Colonic mucosa (tissue), 4 donors: ENCODE results near the gene NIPBL. TPM values are rescaled to one million over a fixed set of nuclear protein-coding genes. Genes with fewer than 3 reads are reported as not detected.

Source experiments
- DNase-seq: peaks from one replicate; pipeline ENCODE4 v3.0.0-alpha.2; 2020
- H3K27ac ChIP-seq: fragments of 200-600 bp; one replicate; pipeline ENCODE4 v1.8.0; 2021
- H3K27me3 ChIP-seq: fragments of 200-600 bp; one replicate; pipeline ENCODE4 v1.8.0; 2021
- H3K36me3 ChIP-seq: fragments of 200-600 bp; one replicate; pipeline ENCODE4 v1.8.0; 2021
- H3K4me1 ChIP-seq: fragments of 200-600 bp; one replicate; pipeline ENCODE4 v1.8.0; 2021; ENCODE audit warnings: mild to moderate bottlenecking
- H3K4me3 ChIP-seq: fragments of 200-600 bp; one replicate; pipeline ENCODE4 v1.8.0; 2021
- H3K9ac ChIP-seq, 2 donors: one replicate each; pipeline ENCODE4 v1.7.0; 2013; ENCODE audit warnings: control low read depth in 2 of 2, low read depth in 2 of 2, low read length in 2 of 2
- H3K9me3 ChIP-seq: fragments of 200-600 bp; one replicate; pipeline ENCODE4 v1.8.0; 2021
- CTCF ChIP-seq: fragments of 200-600 bp; IDR thresholded peaks from one replicate; pipeline ENCODE4 v1.8.0; 2022; ENCODE audit warnings: antibody characterized with exemption, mild to moderate bottlenecking
- intact Hi-C: fragments of 100-400 bp; cut with DNase I; formaldehyde crosslinking; loops from one replicate; pipeline ENCODE4 v1.14.1; 2022
- total RNA-seq, 2 donors: library from RNA; stranded (reverse); fragmentation: NEBNext Ultra II Directional in 1 of 2; extraction: Animal tissue kit (Norgen Biotek cat#: 25700) in 1 of 2; gene quantifications; one replicate each; pipeline ENCODE4 v1.2.1, GENCODE V29; 2021
- donor health status: healthy.
- donor health status: DM: no; HTN: no; CAD: no.
- donor health status: DM: no; HTN: no; CAD: no.

NIPBL gene
- total RNA-seq, 2 donors from 2014 or later, result 47.6 to 59.2 TPM

- intact Hi-C loops, result no loop called here
Observed at GRCh38 chr5:36855141-36855495, 21.5 kb upstream of the NIPBL start.

GRCh38 chr5:36861871-36862270 is 14.7 kb upstream of the NIPBL start:
- TF ChIP-seq CTCF, result no peak
- no peak overlapping the region for H3K9ac ChIP-seq
- H3K36me3 ChIP-seq, result no peaks in the 10 kb centered on the region
- no peak overlapping the region for H3K27ac ChIP-seq
- H3K27me3 ChIP-seq, result no peaks in the 10 kb centered on the region
- no peaks in the 10 kb centered on the region for H3K9me3 ChIP-seq
- no peak overlapping the region for H3K4me3 ChIP-seq
- H3K4me1 ChIP-seq, result no peaks in the 10 kb centered on the region
- DNase-seq, result no peak
- intact Hi-C loops, result no loop called here

More at GRCh38 chr5:36855141-36855495, 21.5 kb upstream of the NIPBL start:
- Histone ChIP-seq H3K27me3 (no peaks in the 10 kb centered on the region), H3K9me3 (no peaks in the 10 kb centered on the region), H3K4me3 (no peak overlapping the region), H3K4me1 (no peaks in the 10 kb centered on the region), H3K27ac (no peak overlapping the region), H3K36me3 (no peaks in the 10 kb centered on the region), H3K9ac (no peak overlapping the region)
- no peak for TF ChIP-seq CTCF
- DNase-seq, result no peak

GRCh38 chr5:36870399-36871040 is 6.0 kb upstream of the NIPBL start:
- no peak for DNase-seq

GRCh38 chr5:36874465-36874864 is 2.1 kb upstream of the NIPBL start:
- TF ChIP-seq CTCF, result no peak
- Histone ChIP-seq H3K9ac (no peak overlapping the region), H3K9me3 (no peaks in the 10 kb centered on the region), H3K27me3 (no peaks in the 10 kb centered on the region), H3K27ac (no peak overlapping the region), H3K4me3 (peak overlapping the region; percentile 75), H3K4me1 (peaks cover 4% of the 10 kb centered on the region), H3K36me3 (no peaks in the 10 kb centered on the region)
- intact Hi-C loops, result loop anchor here (5.0 kb wide), 1 partner anchor 132 kb away; no protein-coding TSS in a partner anchor
- DNase-seq, result no peak

More at GRCh38 chr5:36870399-36871040, 6.0 kb upstream of the NIPBL start:
- Histone ChIP-seq H3K4me3 (no peak overlapping the region), H3K9ac (no peak overlapping the region), H3K27me3 (no peaks in the 10 kb centered on the region), H3K36me3 (no peaks in the 10 kb centered on the region), H3K4me1 (no peaks in the 10 kb centered on the region), H3K9me3 (no peaks in the 10 kb centered on the region), H3K27ac (no peak overlapping the region)
- TF ChIP-seq CTCF, result peak; percentile 51
- intact Hi-C loops, result loop anchor here (5.0 kb wide), 1 partner anchor 128 kb away; no protein-coding TSS in a partner anchor

- peak overlapping the region; percentile 75 for H3K4me3 ChIP-seq
- intact Hi-C loops, result no loop called here
- no peak for TF ChIP-seq CTCF
- H3K27me3 ChIP-seq, result no peaks in the 10 kb centered on the region
- peak overlapping the region; percentile 86 to 97 for H3K9ac ChIP-seq
- peak; percentile 67 for DNase-seq
- no peaks in the 10 kb centered on the region for H3K36me3 ChIP-seq
- peak overlapping the region; percentile 94 for H3K27ac ChIP-seq
- H3K4me1 ChIP-seq, result peaks cover 6% of the 10 kb centered on the region
- no peaks in the 10 kb centered on the region for H3K9me3 ChIP-seq
Observed at GRCh38 chr5:36875051-36875789, 1.3 kb upstream of the NIPBL start.
